GM23338 (cell line): Measurements from ENCODE around the gene COL25A1. TPM values are rescaled to one million over a fixed set of nuclear protein-coding genes. Genes with fewer than 3 reads are reported as not detected.

Source experiments
- ETS1 ChIP-seq: IDR thresholded peaks from 2 replicates; pipeline ENCODE4 v1.6.1; 2016; ENCODE audit warnings: antibody characterized with exemption
- REST ChIP-seq: IDR thresholded peaks from one replicate; pipeline ENCODE4 v1.6.1; 2018; ENCODE audit warnings: antibody characterized with exemption; ENCODE audit not compliant: unreplicated experiment
- ZNF462 ChIP-seq: fragments of 250-450 bp; sonication (Bioruptor Pico); IDR thresholded peaks from 2 replicates; pipeline ENCODE4 v1.5.0; 2020; ENCODE audit warnings: mild to moderate bottlenecking, moderate library complexity
- polyA plus RNA-seq: library from polyadenylated mRNA; unstranded; fragments of >200 nt; fragmentation: Nextera tagmentation; extraction: Ambion mirVana; gene quantifications from 2 replicates; pipeline ENCODE4 v1.2.1, GENCODE V29; 2016
- total RNA-seq: library from RNA; depleted of rRNA; stranded (reverse); fragments of >200 nt; shearing (Covaris generic); gene quantifications from 2 replicates; pipeline ENCODE4 v1.2.3, GENCODE V29; 2014

Gene COL25A1
- total and polyA plus RNA-seq, 2 experiments from 2014 or later, result 3.9 to 5.6 TPM

GRCh38 chr4:108786351-108786750 is 516.1 kb downstream of the COL25A1 start (continued):
- TF ChIP-seq ZNF462 (CRISPR knock-in tag) (no peak), REST (no peak), ETS1 (no peak)
